Fibroblast of skin of abdomen (primary cell): ENCODE measurements around the gene FTL.

ENCODE experiments used
- DNase-seq: peaks from one replicate; pipeline ENCODE4 v3.0.0-alpha.2; 2013

FTL gene

GRCh38 chr19:48992581-48993174 is 27.6 kb downstream of the FTL start:
- DNase-seq: no peak

GRCh38 chr19:48993175-48994034 is 28.3 kb downstream of the FTL start, which contains the start of the genes GYS1 and RUVBL2:
TSS of gene GYS1 (minus strand) at chr19:48993309. CDS start at chr19:48993112, 197 bp downstream.
TSS of gene RUVBL2 (plus strand) at chr19:48993887. CDS start at chr19:48993912, 25 bp downstream.
- peak; percentile 100 for DNase-seq

- DNase-seq: no peak
These were observed 28.9 kb downstream of the FTL start for GRCh38 chr19:48994035-48994386.

- peak; percentile 36 for DNase-seq
These were observed 32.9 kb downstream of the FTL start for GRCh38 chr19:48997972-48998371.

- peak; percentile 65 for DNase-seq
These were observed 34.6 kb downstream of the FTL start for GRCh38 chr19:48999481-49000325.

- DNase-seq: no peak
These were observed 39.0 kb downstream of the FTL start for GRCh38 chr19:49004133-49004532.

GRCh38 chr19:49004964-49005614 is 40.0 kb downstream of the FTL start:
- DNase-seq: no peak

- DNase-seq: no peak
These were observed 41.8 kb downstream of the FTL start for GRCh38 chr19:49006905-49007304.

- no peak for DNase-seq
These were observed 44.7 kb downstream of the FTL start for GRCh38 chr19:49009828-49010227.

GRCh38 chr19:49010453-49010852 is 45.3 kb downstream of the FTL start:
- DNase-seq: no peak

GRCh38 chr19:49011194-49011593 is 46.1 kb downstream of the FTL start:
- DNase-seq: no peak

GRCh38 chr19:49014123-49014869 is 49.2 kb downstream of the FTL start:
- no peak for DNase-seq

- no peak for DNase-seq
These were observed 49.8 kb downstream of the FTL start for GRCh38 chr19:49014870-49015255.

GRCh38 chr19:49016067-49016839 is 51.1 kb downstream of the FTL start:
- DNase-seq: no peak
